Left kidney (tissue), 8 donors: ENCODE results near the gene MAP3K14. TPM values are rescaled to one million over a fixed set of nuclear protein-coding genes. Genes with fewer than 3 reads are reported as not detected.
"Not testable (repeated sequence)": the region's sequence is repeated elsewhere in the genome, so short reads cannot be mapped to it uniquely, and the experiment has no call there.

Experiments
- DNase-seq: peaks from one replicate; pipeline ENCODE4 v3.0.0-alpha.2; 2013
- long read RNA-seq, 8 donors: transcript quantifications; one replicate each; lab custom pipeline, GENCODE V29; 2026
- polyA plus RNA-seq: library from polyadenylated mRNA; unstranded; fragments of 120-200 nt; gene quantifications from one replicate; pipeline ENCODE4 v1.2.1, GENCODE V29; 2013; ENCODE audit not compliant: insufficient read length

MAP3K14 gene
- 5.1 TPM for polyA plus RNA-seq
- long read RNA-seq, donor 1, full-length matches to known transcripts: 2 of 2 reads
- long read RNA-seq, donor 1, partial matches to known transcripts: 0 of 2 reads
- long read RNA-seq, donor 1, other reads (novel, unspliced or antisense): 0 of 2 reads
- long read RNA-seq, donor 2: 0 reads
- long read RNA-seq, donor 3: 0 reads
- long read RNA-seq, donor 4: 0 reads
- long read RNA-seq, donor 5: 0 reads
- long read RNA-seq, donor 6: 0 reads
- long read RNA-seq, donor 7: 0 reads
- long read RNA-seq, donor 8: 0 reads

- peak; percentile 67 for DNase-seq
These were observed at the start of gene MAP3K14 for GRCh38 chr17:45316434-45317110. TSS of gene MAP3K14 (minus strand) at chr17:45317020. CDS start at chr17:45290745, 26,275 bp downstream.

- DNase-seq: no peak
These were observed 49.2 kb upstream of the MAP3K14 start for GRCh38 chr17:45366049-45366448.

- no peak for DNase-seq
These were observed 47.9 kb upstream of the MAP3K14 start for GRCh38 chr17:45364531-45365390.

- DNase-seq: no peak
These were observed 46.7 kb upstream of the MAP3K14 start for GRCh38 chr17:45363498-45363897.

- no peak for DNase-seq
These were observed 45.2 kb upstream of the MAP3K14 start for GRCh38 chr17:45361976-45362375.

GRCh38 chr17:45361451-45361850 is 44.6 kb upstream of the MAP3K14 start:
- no peak for DNase-seq

- DNase-seq: no peak
These were observed 40.7 kb upstream of the MAP3K14 start for GRCh38 chr17:45357364-45357997.

- no peak for DNase-seq
These were observed 38.3 kb upstream of the MAP3K14 start for GRCh38 chr17:45355087-45355486.

GRCh38 chr17:45353043-45353442 is 36.2 kb upstream of the MAP3K14 start:
- no peak for DNase-seq

GRCh38 chr17:45351831-45352230 is 35.0 kb upstream of the MAP3K14 start:
- no peak for DNase-seq

- DNase-seq: no peak
These were observed 30.6 kb upstream of the MAP3K14 start for GRCh38 chr17:45347444-45347843.

GRCh38 chr17:45346216-45347015 is 29.6 kb upstream of the MAP3K14 start:
- DNase-seq: no peak

GRCh38 chr17:45345554-45346215 is 28.9 kb upstream of the MAP3K14 start:
- DNase-seq: peak; percentile 51

- DNase-seq: no peak
These were observed 28.4 kb upstream of the MAP3K14 start for GRCh38 chr17:45345246-45345553.

GRCh38 chr17:45343967-45344664 is 27.3 kb upstream of the MAP3K14 start:
- not testable (repeated sequence) for DNase-seq

GRCh38 chr17:45342871-45343526 is 26.2 kb upstream of the MAP3K14 start:
- DNase-seq: no peak

GRCh38 chr17:45342306-45342705 is 25.5 kb upstream of the MAP3K14 start:
- no peak for DNase-seq

GRCh38 chr17:45341533-45342158 is 24.8 kb upstream of the MAP3K14 start:
- DNase-seq: no peak
